GM12878 (cell line): ENCODE data around the gene LPCAT3. TPM values are rescaled to one million over a fixed set of nuclear protein-coding genes. Genes with fewer than 3 reads are reported as not detected.
A peak's percentile ranks its signal among the peaks of the same experiment; 100 is the strongest.

Experiments
- ATF7 ChIP-seq: fragments of 450-650 bp; IDR thresholded peaks from 2 replicates; pipeline ENCODE4 v1.6.1; 2016; ENCODE audit warnings: low read depth, mild to moderate bottlenecking
- CHD1 ChIP-seq: IDR thresholded peaks from 2 replicates; pipeline ENCODE4 v1.6.1; 2012; ENCODE audit warnings: low read depth, low read length, improper control_type of control experiment
- EED ChIP-seq: sonication (generic); IDR thresholded peaks from 2 replicates; pipeline ENCODE4 v1.6.1; 2016; ENCODE audit warnings: antibody characterized with exemption, low read depth
- EZH2 ChIP-seq: IDR thresholded peaks from 2 replicates; pipeline ENCODE4 v1.6.1; 2012; ENCODE audit warnings: low read depth, mild to moderate bottlenecking, control low read depth, inconsistent platforms, low read length, borderline replicate concordance; ENCODE audit not compliant: control insufficient read depth
- HCFC1 ChIP-seq: fragments of 150-350 bp; IDR thresholded peaks from 2 replicates; pipeline ENCODE4 v1.6.1; 2014; ENCODE audit warnings: low read length
- HDAC2 ChIP-seq: fragments of 200-600 bp; sonication (generic); IDR thresholded peaks from 2 replicates; pipeline ENCODE4 v1.6.1; 2017
- HDGF ChIP-seq: fragments of 450-650 bp; IDR thresholded peaks from 2 replicates; pipeline ENCODE4 v1.6.1; 2016; ENCODE audit warnings: antibody characterized with exemption
- MLLT1 ChIP-seq: fragments of 450-650 bp; IDR thresholded peaks from 2 replicates; pipeline ENCODE4 v1.6.1; 2016; ENCODE audit warnings: mild to moderate bottlenecking
- MTA3 ChIP-seq: IDR thresholded peaks from 2 replicates; pipeline ENCODE4 v1.6.1; 2012; ENCODE audit warnings: low read length, inconsistent platforms, borderline replicate concordance
- NRF1 ChIP-seq: conservative IDR thresholded peaks from 2 replicates; pipeline ENCODE4 v1.6.1; 2011; ENCODE audit warnings: mild to moderate bottlenecking, low read depth, low read length, improper control_type of control experiment
- PBX3 ChIP-seq: IDR thresholded peaks from 2 replicates; pipeline ENCODE4 v1.6.1; 2011; ENCODE audit warnings: mild to moderate bottlenecking, low read depth, low read length, moderate library complexity; ENCODE audit not compliant: insufficient replicate concordance
- POLR2A ChIP-seq: IDR thresholded peaks from 2 replicates; pipeline ENCODE4 v1.6.1; 2011; ENCODE audit warnings: low read depth, mild to moderate bottlenecking, low read length
- RELA ChIP-seq: fragments of 450-650 bp; IDR thresholded peaks from 2 replicates; pipeline ENCODE4 v1.8.0; 2014; ENCODE audit warnings: borderline replicate concordance; ENCODE audit not compliant: partially characterized antibody
- RUNX3 ChIP-seq: IDR thresholded peaks from 2 replicates; pipeline ENCODE4 v1.6.1; 2012; ENCODE audit warnings: low read length, inconsistent platforms
- SIX5 ChIP-seq: IDR thresholded peaks from 2 replicates; pipeline ENCODE4 v1.6.1; 2011; ENCODE audit warnings: mild to moderate bottlenecking, low read depth, low read length, moderate library complexity; ENCODE audit not compliant: severe bottlenecking
- TARDBP ChIP-seq: IDR thresholded peaks from 2 replicates; pipeline ENCODE4 v1.6.1; 2016; ENCODE audit warnings: borderline replicate concordance
- TCF12 ChIP-seq: IDR thresholded peaks from 2 replicates; pipeline ENCODE4 v1.6.1; 2011; ENCODE audit warnings: low read depth, mild to moderate bottlenecking, low read length
- TCF3 ChIP-seq: IDR thresholded peaks from 2 replicates; pipeline ENCODE4 v1.6.1; 2012; ENCODE audit warnings: low read depth, mild to moderate bottlenecking, low read length, borderline replicate concordance; ENCODE audit not compliant: insufficient read depth
- YBX1 ChIP-seq: fragments of 450-650 bp; IDR thresholded peaks from 2 replicates; pipeline ENCODE4 v1.6.1; 2016; ENCODE audit warnings: antibody characterized with exemption
- ZNF207 ChIP-seq: fragments of 450-650 bp; IDR thresholded peaks from 2 replicates; pipeline ENCODE4 v1.6.1; 2014; ENCODE audit warnings: antibody characterized with exemption, mild to moderate bottlenecking, borderline replicate concordance
- polyA plus RNA-seq, 11 experiments: library from polyadenylated mRNA; depleted of rRNA in 4 of 11; unstranded in 6 of 11; stranded (reverse) in 5 of 11; fragments of >200 nt; fragmentation: Nextera tagmentation in 4 of 11; fragmentation: Illumina TruSeq in 1 of 11; extraction: Ambion mirVana in 4 of 11; extraction: Trizol in 1 of 11; gene quantifications; 1 replicate in 1 of 11; 2 replicates in 10 of 11; pipeline versions ENCODE4 v1.2.1 to v1.2.3, GENCODE V29; 2011 to 2016; ENCODE audit warnings: inconsistent platforms in 2 of 11, missing spikeins in 2 of 11, low read depth in 1 of 11
- total RNA-seq, 4 experiments: library from RNA; depleted of rRNA in 3 of 4; stranded (reverse); fragments of >200 nt in 3 of 4; fragmentation: Illumina TruSeq in 1 of 4; extraction: Trizol in 1 of 4; gene quantifications; 2 replicates each; pipeline versions ENCODE4 v1.2.1 to v1.2.3, GENCODE V29; 2013 to 2021
- TF ChIP-seq, protein P1 (sequence below): fragments of 450-650 bp; conservative IDR thresholded peaks from 2 replicates; pipeline ENCODE4 v1.6.1; 2017; ENCODE audit warnings: mild to moderate bottlenecking, moderate library complexity
- TF ChIP-seq, protein P2 (sequence below): fragments of 450-650 bp; IDR thresholded peaks from 2 replicates; pipeline ENCODE4 v1.6.1; 2017; ENCODE audit warnings: low read depth, mild to moderate bottlenecking, moderate library complexity
- TF ChIP-seq, protein P3 (sequence below): IDR thresholded peaks from 2 replicates; pipeline ENCODE4 v1.6.1; 2012; ENCODE audit warnings: low read length, inconsistent platforms

LPCAT3 gene
- total and polyA plus RNA-seq, 10 of the 15 experiments (the other 5 are each of a cell fraction or from before 2014, with no cell fraction given) = 2.6 to 48.3 (median 23.0) TPM

- TF ChIP-seq, protein P1, sequence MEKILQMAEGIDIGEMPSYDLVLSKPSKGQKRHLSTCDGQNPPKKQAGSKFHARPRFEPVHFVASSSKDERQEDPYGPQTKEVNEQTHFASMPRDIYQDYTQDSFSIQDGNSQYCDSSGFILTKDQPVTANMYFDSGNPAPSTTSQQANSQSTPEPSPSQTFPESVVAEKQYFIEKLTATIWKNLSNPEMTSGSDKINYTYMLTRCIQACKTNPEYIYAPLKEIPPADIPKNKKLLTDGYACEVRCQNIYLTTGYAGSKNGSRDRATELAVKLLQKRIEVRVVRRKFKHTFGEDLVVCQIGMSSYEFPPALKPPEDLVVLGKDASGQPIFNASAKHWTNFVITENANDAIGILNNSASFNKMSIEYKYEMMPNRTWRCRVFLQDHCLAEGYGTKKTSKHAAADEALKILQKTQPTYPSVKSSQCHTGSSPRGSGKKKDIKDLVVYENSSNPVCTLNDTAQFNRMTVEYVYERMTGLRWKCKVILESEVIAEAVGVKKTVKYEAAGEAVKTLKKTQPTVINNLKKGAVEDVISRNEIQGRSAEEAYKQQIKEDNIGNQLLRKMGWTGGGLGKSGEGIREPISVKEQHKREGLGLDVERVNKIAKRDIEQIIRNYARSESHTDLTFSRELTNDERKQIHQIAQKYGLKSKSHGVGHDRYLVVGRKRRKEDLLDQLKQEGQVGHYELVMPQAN = peak; percentile 40
- TF ChIP-seq SIX5 (no peak), HCFC1 (no peak), HDAC2 (no peak), ATF7 (no peak), EZH2 (no peak), TCF12 (0 out of 2 replicates have a peak, but pooled peaks have one; percentile 21), ZNF207 (0 out of 2 replicates have a peak, but pooled peaks have one; percentile 41), MLLT1 (peak; percentile 54; the same call in 1 of the 2 replicates), RELA (no peak), TCF3 (peak; percentile 10; the same call in 1 of the 2 replicates), POLR2A (peak; percentile 87), MTA3 (no peak), YBX1 (no peak), PBX3 (peak; percentile 52), NRF1 (no peak), HDGF (no peak; the same call in 1 of the 2 replicates), TARDBP (no peak), RUNX3 (no peak), EED (peak; percentile 97), CHD1 (no peak; the same call in 1 of the 2 replicates)
- TF ChIP-seq, protein P2, sequence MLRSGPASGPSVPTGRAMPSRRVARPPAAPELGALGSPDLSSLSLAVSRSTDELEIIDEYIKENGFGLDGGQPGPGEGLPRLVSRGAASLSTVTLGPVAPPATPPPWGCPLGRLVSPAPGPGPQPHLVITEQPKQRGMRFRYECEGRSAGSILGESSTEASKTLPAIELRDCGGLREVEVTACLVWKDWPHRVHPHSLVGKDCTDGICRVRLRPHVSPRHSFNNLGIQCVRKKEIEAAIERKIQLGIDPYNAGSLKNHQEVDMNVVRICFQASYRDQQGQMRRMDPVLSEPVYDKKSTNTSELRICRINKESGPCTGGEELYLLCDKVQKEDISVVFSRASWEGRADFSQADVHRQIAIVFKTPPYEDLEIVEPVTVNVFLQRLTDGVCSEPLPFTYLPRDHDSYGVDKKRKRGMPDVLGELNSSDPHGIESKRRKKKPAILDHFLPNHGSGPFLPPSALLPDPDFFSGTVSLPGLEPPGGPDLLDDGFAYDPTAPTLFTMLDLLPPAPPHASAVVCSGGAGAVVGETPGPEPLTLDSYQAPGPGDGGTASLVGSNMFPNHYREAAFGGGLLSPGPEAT = peak; percentile 60; the same call in 1 of the 2 replicates
- TF ChIP-seq, protein P3, sequence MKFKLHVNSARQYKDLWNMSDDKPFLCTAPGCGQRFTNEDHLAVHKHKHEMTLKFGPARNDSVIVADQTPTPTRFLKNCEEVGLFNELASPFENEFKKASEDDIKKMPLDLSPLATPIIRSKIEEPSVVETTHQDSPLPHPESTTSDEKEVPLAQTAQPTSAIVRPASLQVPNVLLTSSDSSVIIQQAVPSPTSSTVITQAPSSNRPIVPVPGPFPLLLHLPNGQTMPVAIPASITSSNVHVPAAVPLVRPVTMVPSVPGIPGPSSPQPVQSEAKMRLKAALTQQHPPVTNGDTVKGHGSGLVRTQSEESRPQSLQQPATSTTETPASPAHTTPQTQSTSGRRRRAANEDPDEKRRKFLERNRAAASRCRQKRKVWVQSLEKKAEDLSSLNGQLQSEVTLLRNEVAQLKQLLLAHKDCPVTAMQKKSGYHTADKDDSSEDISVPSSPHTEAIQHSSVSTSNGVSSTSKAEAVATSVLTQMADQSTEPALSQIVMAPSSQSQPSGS = no peak
These were observed 73.7 kb downstream of the LPCAT3 start (continued) for GRCh38 chr12:6944381-6945186.
